ENCODE data around the gene PNMA8B.
A peak's percentile ranks its signal among the peaks of the same experiment; 100 is the strongest.
"Not testable (repeated sequence)": the region's sequence is repeated elsewhere in the genome, so short reads cannot be mapped to it uniquely, and the experiment has no call there.

The PNMA8B gene

GRCh38 chr19:46513461-46514236, 18.0 kb upstream of the PNMA8B start:
- DNase-seq = peak; percentile 91

DNA sequence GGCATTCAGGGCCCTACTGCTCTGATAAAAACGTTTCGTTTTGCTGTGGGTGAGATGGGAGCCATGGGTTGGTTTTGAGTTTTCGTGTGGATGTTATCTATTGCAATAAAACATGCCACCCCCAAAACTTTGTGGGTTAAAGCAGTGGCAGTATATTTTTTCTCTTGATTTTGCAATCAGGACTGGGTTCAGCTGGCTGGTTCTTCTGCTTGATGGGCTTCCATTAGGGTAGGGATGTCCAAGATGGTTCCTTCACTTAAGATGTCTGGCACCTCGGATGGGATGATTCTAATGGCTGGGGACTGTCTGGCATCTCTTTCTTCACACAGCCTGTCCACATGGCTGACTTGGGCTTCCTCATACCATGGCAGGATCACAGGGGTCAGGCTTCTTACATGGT, 15.6 kb upstream of the PNMA8B start:
- no peak for DNase-seq

DNA sequence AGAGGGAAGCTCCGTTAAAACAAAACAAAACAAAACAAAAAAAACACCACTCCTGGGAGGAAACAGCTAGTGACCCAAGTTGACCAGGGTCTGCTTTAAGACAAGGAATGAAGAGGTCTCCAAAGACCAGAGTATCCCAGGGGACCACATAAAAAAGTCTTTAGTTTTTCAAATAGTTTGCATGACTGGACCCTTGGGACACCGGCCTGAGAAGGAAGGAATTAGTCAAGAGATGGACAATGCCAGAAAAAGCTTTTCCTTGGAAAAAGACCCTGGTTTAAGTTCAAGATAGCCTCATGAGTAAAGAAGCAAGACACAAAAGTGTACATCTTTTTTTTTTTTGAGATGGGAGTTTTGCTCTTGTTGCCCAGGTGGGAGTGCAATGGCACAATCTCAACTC, 12.5 kb upstream of the PNMA8B start:
- no peak for DNase-seq

DNA sequence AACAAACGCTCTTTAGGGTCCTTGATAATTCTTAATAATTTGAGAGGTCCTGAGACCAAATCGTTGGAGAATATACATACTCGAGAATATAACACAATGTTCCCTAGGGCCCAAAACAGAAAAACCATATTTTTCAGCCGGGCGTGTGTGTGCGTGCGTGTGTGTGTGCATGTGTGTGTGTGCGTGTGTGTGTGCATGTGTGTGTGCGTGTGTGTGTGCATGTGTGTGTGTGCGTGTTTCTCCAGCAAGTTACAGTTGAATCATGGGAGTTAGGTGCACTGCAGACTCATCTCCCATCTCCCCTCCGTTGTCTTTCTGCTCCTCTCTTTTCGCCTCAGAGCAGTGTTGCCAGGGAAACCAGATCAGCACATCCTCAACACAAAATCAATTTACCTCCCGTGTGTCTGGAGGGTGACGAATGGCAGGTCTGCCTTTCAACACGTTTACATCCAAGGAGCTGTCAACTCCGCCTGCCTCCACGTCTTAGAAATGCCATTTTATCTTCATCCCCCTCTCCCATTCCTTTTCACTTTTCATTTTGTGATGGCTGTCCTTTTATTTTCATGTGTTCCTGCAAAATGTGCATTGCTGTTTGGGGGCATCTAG, 8.3 kb upstream of the PNMA8B start:
- no peak for DNase-seq

DNA sequence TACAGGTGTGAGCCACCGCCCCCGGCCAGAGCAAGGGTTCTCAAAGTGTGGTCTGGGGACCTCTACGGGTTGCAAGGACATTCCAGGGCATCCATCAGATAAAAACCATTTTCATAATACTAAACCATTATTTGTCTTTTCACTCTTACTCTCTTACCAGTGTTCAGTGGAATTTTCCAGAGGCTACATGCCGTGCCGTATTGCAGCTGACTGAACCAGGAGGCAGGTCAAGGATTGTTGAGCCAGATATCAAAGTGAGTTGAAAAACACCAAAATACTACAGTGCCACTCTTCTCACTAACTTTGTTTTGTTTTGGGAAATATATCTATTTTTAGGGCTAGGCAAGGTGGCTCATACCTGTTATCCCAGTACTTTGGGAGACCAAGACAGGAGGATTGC, 7.2 kb upstream of the PNMA8B start:
- no peak for DNase-seq

DNA sequence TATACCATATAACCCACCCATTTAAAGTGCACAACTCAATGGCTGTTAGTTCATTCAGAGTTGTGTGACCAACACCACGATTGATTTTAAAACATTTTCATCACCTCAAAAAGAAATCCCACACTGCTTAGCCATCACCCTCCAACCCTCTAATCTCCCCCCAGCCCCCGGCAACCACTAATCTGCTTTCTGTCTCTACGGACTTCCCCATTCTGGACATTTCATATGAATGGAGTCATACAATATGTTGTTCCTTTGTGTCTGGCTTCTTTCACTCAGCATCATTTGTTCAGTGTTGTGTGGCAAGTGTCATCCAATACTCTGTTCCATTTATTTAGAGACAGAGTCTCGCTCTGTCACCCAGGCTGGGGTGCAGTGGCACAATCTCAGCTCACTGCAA, 4.0 kb upstream of the PNMA8B start:
- no peak for DNase-seq

DNA sequence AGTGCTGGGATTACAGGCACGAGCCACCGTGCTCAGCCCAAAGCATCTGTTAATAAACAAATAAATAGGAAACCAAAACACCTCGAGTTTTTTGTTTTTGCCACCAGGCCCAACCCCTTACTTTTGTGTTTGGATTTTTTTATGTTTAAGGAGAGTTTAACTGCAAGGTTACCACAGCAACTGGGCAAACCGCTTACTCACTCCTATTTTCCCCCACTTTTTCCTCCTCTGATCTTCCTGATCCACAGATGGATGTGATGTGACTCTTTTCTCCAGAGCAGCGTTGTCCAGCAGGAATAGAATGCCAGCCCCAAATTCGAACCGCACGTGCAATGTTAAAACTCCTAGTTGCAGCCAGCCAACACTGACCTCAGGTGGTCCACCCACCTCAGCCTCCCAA, 2.1 kb upstream of the PNMA8B start:
- DNase-seq = no peak

DNA sequence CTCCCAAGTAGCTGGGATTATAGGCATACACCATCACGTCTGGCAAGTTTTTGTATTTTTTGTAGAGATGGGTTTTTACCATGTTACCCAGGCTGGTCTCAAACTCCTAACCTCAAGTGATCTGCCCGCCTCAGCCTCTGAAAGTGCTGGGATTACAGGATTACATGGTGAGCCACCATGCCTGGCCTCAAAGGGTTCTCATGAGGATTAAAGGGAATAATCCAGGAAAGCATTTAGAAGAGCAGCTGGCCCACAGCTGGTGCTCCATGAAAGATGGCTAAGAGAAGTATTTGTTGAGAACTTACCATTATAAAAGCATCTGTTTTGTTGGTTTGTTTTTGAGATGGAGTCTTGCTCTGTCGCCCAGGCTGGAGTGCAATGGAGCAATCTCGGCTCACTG, 1.2 kb upstream of the PNMA8B start:
- DNase-seq = not testable (repeated sequence)

GRCh38 chr19:46496304-46496703, 637 bp upstream of the PNMA8B start:
- no peak for DNase-seq

DNA sequence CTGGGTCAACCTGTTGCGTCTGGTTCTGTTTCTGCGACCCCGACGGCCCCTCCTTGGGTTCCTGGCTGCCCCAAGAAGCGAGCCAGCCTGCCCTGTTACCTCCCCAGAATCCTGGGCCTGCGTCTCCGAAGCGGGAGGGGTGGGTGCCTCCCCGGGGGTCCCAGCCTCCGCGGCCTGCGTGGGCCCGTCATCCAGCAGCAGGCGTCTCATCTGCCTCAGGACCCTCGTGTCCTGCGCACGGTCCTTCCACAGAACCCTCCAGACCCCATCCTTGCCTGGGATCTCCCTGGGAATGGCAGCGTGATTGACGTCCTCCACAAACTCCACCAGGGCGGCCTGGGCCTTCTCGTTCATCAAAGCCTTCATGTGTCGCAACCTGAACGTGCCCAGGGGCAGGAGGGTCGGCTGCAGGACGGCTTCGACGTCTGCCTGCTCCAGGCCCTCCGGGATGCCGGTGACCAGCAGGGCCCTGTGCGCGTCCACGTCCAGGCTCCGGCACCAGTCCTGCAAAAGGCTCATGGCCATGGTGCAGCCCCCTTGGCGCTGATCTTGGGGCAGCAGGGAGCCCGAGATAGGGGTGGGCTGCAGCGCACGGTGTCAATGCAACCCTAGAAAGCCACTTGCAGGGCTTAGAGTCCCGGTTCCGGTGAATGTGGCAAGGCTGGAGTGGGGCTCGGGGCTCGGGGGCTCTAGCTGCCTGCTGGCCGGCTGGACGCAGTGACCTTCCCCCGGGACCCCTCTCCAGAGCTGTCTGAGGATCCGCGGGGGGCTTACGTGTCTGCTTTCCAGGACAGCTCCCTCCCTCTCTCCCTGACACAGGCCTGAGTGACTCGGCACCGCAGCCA, 504 bp downstream of the PNMA8B start:
- no peak for DNase-seq

GRCh38 chr19:46494146-46494940, 1.3 kb downstream of the PNMA8B start:
- no peak for DNase-seq

DNA sequence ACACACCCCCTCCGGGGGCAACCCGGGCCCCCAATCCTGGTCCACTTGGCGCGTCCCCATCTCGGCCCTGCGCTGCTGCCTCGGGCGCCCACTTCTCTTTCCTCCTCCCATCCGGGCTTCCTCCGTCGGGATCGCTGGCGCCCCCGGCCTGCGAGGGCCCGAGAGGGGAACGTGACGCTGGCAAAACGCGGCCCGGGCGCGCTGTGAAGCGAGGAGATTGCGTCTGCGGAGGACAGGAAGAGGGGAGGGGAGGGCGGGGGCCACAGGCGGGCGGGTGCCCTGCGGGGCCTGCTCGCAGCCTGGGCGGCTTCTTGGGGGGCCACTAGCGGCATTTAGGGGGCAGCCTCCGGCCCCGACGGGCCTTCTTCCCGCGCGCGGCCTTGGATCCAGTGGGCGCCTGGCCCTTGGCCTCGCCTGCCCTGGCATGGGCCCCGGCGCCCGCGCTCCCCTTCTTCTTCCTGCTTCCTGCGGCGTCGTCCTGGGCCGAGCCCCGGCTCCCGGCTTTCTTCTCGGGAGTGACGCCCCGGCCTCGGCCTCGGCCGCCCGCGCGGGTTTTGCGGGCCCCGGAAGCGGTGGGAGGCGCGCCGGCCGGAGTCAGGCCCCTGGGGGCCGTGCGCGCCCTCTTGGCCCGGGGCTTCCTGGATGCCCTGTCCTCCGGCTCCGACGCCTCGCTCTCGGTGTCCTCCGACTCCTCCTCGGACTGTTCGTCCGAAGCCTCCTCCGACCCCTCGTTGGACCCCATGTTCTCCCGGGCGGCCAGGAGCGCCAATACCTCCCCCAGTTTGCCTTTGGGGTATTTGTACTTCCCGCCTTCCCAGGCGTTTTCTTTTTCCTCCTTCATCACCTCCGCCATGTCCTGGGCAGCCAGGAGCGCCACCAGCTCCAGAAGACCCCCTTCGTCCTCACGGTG, 2.2 kb downstream of the PNMA8B start:
- peak; percentile 74 for DNase-seq

DNA sequence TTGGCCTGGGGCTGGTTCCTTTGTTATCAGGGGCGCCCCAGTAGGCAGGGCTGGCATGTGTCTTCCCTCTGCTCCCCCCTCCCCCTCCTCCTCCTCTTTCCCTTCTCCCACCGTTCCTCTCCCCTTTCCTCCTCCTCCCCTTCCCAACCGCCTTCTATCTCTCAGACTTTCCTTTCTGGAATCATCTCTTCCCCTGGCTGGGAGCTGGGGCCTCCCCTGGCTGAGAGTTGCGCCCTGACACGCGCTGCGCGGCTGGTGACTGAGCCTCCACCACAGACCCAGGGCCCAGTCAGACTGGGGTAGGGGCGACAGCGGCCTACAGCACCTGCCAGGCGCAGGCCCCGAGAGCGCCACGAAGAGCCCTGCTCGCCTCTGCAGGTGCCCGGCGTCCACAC, 2.8 kb downstream of the PNMA8B start:
- no peak for DNase-seq

- DNase-seq = no peak
These were observed 3.5 kb downstream of the PNMA8B start for GRCh38 chr19:46491975-46492682.

DNA sequence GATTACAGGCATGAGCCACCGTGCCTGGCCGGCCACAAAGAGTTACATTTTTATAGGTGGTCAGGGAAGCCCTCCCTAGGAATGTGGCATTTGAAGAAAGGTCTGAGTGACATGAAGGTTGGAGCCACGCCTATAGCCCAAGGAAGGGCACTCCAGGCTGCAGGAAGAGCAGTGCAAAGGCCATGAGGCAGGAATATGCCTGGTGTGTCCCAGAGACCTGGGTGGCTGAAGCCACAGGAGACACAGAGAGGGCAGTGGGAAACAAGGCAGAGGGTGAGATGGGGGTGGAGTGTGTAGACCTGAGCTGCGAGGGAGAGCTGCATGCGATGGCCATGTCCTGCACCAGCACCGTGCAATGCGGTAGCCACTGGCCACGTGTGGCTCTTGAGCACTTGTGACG, 4.9 kb downstream of the PNMA8B start:
- DNase-seq = no peak

- peak; percentile 69 for DNase-seq
These were observed 6.0 kb downstream of the PNMA8B start for GRCh38 chr19:46489445-46490272.

GRCh38 chr19:46488551-46488950, 7.1 kb downstream of the PNMA8B start:
- DNase-seq = no peak

DNA sequence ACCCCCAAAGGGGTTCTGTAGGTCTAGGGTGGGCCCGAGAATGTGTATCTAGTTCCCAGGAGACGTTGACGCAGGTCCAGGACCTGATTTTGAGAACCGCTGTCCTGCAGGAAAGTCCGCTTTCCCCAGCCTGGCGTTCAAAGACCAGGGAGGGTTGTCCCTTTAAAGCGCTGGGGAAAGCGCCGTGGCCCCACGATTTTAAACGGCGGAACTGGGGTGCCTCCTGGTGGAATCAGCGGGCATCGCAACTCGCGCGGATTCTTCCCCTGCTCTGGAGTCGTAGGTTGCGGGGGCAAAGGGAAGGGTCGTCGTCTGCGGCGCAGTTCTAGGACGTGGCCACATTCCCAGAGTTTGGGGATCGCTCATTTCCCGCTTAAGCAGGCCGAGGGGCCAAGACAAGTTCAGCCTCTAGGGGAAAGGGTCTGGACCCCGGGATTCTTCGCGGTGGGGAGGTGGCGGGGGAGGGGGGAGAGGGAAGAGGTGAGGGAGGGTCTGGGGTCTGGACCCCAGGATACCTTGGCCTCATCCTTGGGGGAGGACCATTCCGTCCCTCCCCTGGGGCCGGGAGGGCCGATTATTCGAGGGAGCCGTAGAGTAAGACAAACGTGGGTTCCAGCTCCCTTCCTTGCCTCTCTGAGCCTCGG, 7.7 kb downstream of the PNMA8B start:
- peak; percentile 93 for DNase-seq

DNA sequence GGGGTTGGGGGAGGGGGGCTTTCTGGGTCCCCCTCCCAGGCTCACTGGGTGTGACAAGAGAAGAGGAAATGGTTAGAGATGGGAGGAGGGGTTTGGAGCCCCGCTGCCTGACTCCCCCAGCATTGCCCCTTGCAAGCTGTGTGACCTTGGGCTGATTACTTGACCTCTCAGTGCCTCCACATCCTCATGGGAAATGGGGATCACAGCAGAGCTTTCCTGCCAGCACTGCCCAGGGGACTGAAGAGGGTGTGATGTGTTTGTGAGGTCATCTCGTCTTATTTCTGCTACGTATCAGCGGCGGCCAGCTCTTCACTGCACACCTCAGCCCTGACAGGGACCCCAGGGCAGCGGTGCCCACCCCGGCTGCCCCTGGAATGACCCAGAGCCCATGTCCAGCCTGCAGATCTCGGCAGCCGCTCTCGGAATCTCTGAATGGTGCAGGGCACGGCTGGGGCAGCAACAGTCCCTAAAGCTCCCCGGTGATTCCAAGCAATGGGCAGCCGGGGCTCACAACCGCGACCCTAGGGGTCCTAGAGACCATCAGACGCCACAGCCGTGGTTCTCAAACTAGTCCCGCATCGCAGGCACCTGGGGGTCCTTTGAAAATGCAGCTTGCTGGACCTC, 8.4 kb downstream of the PNMA8B start:
- peak; percentile 55 for DNase-seq
